Stimulated activated CD8-positive, alpha-beta memory T cell treated with anti-CD3 and anti-CD28 coated beads, Interleukin-15, amount 100 ng/mL, for 1 hour (primary cell): ENCODE data around the gene NPBWR2.
"Not testable (repeated sequence)": the region's sequence is repeated elsewhere in the genome, so short reads cannot be mapped to it uniquely, and the experiment has no call there.

Experiments
- DNase-seq: peaks from one replicate; pipeline ENCODE4 v3.0.0-alpha.2; 2020; ENCODE audit warnings: low read depth

Gene NPBWR2

DNA sequence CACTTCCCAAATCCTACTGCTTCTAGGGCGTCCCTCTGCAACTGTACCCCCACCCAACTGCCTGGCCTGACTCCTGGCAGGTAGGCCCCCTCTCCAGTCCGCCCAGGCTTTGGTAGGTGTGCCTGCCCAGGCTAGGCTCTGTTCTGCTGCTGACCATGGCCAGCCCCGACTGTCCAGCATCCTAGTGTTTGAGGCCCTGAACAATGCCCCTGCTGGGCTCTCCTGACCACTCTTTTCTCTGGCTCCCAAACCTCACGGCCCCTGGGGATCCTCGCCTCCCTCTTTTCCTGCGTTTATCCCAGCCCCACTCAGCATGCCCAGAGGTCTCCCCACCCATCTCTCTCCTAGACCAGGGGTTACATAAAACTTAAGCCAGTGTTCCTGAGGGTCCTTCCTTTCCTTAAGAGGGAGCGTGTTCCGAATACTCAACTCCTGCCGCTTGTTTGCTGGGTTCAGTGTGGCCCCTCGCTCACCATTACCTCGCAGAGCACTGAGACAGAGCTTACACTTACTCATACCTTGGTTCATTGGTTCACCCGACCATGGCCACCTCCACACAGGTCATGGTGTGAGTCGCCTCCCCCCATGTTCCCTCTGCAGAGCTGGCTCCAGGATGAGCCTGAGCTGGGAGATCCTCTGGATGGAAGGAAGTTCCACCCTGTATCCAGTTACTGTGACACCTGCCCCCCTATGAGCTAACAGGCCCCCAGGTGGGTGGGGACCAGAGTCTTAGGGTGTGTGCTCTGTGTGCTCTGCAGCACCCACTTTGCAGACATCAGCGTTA lies 35.8 kb upstream of the NPBWR2 start:
- no peak for DNase-seq

DNA sequence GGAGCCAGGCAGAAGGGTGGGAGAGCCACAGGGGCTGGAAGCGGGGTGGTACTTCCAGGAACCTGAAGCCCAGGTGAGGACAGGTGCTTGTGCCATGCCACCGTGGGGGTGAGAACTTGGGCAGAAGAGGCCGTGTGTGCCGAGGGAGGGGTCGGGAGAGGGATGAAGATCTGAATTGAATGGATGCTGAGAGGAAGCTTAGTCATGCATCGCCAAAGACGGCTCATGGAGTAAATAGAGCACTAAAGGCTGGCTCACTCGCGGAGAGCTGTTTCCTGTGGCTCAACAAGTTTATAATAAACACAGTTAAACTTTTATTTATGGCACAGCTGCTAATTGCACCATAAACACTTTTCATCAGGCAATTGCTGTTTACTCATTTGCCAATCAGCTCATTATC lies 35.2 kb upstream of the NPBWR2 start:
- no peak for DNase-seq

- DNase-seq = no peak
Observed at GRCh38 chr20:64140956-64141355, 33.6 kb upstream of the NPBWR2 start.

GRCh38 chr20:64140061-64140931 lies 32.9 kb upstream of the NPBWR2 start:
- DNase-seq = no peak

- no peak for DNase-seq
Observed at GRCh38 chr20:64139199-64140060, 32.1 kb upstream of the NPBWR2 start.

DNA sequence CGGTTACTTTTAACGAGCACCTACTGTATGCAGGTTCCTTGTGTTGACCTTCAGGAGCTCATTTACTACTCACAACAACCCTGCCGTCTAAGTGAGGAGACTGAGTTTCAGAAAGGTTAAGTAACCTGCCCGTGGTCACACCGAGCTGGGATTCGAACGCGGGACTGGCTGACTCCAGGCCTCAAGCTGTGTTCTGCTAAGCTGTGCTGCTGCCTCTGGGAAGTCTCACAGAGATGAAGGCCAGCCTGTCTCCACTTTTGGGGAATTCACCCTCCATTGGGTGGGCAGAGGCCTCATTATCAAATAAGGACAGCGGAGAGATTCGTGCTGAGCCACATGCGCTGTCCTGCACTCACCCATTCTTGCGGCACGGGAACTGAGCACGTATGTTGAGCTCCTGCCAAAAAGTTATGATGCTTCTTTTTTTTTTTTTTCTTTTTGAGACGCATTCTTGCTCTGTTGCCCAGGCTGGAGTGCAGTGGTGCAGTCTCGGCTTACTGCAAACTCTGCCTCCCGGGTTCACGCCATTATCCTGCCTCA lies 31.0 kb upstream of the NPBWR2 start:
- DNase-seq = no peak

DNA sequence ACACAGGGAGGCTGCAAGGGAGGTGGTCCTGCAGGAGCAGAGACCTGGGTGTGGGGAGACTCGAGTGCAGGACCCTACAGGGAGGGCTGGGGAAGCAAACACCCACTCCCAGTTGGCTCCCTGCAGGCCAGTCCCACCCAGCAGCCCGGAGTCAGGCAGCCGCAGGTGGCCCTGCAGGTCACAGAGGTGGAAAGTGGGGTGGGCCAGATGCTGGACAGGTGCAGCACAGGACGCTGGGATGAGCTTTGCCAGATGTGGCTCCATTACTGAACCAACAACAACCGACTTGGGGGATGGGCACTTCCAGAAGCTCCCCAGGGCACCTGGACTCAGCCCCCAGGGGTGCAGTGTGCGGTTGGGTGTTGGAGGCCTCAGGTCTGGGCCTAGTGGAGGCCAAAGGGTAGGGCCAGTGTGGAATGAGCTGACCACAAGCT lies 30.2 kb upstream of the NPBWR2 start:
- DNase-seq = no peak

GRCh38 chr20:64136004-64136710 lies 28.8 kb upstream of the NPBWR2 start:
- no peak for DNase-seq

DNA sequence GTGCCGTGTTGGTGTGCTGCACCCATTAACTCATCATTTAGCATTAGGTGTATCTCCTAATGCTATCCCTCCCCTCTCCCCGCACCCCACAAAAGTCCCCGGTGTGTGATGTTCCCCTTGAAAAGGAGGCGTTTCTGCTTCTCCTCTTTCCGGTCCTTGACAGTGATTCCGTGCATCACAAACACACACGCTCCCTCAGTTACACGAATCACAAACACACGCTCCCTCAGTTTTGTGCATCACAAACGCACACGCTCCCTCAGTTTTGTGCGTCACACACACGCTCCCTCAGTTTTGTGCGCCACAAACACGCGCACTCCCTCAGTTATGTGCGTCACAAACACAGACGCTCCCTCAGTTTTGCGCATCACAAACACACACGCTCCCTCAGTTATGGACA lies 27.4 kb upstream of the NPBWR2 start:
- not testable (repeated sequence) for DNase-seq

DNA sequence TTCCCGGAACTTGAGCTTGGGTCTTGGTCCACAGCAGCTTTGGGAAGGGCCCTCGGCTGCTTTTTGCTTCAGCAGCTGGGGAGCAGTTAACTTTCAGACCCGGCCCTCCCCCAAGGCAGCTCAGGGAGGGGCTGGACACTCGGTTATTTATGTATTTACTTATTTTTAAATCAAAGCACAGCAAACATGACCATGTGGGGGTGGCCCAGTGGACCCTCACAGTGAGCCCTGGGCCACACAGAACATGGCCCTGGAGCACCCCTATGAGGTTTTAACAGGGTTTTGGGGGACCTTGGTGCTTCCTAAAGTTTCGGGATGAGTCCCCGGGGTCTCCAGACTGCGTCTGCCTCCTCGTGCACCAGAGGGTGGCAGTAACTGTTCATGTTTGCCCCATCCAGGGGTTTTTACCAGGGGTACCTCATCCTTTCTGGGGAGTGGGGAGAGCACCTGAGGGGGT lies 26.6 kb upstream of the NPBWR2 start:
- no peak for DNase-seq

- no peak for DNase-seq
Observed at GRCh38 chr20:64131406-64131805, 24.0 kb upstream of the NPBWR2 start.

DNA sequence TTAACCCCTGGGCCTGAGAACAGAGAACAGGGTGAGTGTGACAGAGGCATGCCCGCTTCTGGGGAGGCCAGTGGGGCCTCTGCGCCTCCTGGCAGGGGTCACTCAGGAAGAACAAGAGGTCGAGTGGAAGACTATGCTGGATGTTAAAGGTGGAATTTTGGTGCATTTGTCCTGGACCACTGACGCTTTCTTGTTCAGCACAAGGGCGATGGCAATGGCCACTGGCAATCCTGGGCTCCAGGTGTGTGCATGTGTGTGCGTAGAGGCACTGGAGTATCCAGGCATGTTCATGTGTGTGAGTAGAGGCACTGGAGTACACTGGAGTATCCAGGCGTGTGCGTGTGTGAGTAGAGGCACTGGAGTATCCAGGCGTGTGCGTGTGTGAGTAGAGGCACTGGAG lies 23.5 kb upstream of the NPBWR2 start:
- DNase-seq = no peak

DNA sequence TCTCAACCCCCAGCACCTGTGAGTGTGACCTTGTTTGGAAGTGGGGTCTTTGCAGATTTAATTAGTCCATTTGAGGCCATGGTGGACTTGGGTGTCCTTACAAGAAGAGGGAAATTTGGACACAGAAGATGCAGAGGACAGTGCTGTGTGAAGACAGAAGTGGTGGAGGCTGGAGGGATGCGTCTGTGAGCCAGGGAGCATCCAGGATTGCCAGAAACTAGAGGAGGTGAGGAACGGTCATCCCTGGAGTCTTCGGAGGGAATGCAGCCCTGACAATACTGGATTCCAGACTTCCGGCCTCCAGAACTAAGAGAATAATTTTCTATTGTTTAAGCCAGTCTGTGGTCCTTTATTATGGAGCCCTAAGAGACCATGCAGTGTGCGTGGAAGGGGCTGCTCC lies 22.9 kb upstream of the NPBWR2 start:
- DNase-seq = no peak

DNA sequence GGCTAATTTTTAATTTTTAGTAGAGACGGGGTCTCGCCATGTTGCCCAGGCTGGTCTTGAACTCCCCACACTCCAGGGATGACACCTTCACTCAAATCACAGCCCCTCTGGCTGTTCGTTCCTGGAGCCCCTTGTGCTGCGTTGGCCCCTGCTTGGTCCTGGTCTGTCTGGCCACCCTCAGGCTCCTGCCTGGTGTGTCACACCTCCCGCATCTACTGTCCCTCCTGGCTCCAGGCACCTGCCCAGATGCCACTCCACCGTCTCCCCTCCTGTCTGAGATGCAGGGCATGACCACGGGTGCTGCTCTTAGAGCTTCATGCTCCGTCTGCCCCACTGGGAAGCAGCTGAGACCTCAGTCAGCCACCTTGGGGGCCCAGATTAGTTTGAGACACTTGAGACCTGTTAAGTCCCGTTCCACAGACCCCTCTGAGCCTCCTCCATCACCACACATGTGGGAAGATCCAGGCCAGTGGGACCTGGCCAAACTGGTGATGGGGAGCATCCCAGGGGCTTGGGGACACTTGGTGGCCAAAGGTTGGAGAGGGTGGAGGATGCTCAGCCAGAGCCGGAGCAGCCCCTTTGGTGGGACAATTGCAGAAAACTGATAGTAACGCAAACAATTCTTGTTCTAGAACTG lies 21.9 kb upstream of the NPBWR2 start:
- DNase-seq = no peak

DNA sequence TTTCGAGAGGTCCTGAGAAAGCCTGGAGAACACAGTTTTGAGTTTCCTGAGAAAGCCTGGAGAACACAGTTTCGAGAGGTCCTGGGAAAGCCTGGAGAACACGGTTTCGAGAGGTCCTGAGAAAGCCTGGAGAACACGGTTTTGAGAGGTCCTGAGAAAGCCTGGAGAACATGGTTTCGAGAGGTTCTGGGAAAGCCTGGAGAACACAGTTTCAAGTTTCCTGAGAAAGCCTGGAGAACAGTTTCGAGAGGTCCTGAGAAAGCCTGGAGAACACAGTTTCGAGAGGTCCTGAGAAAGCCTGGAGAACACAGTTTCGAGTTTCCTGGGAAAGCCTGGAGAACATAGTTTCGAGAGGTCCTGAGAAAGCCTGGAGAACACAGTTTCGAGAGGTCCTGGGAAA lies 16.2 kb upstream of the NPBWR2 start:
- DNase-seq = not testable (repeated sequence)

DNA sequence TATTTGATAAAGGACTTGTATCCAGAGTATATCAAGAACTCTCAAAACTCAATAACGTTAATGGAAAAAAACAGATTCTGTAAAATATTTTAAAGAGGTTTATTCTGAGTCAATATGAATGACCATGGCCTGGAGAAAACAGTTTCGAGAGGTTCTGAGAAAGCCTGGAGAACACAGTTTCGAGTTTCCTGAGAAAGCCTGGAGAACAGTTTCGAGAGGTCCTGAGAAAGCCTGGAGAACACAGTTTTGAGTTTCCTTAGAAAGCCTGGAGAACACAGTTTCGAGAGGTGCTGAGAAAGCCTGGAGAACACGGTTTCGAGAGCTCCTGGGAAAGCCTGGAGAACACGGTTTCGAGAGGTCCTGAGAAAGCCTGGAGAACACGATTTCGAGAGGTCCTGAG lies 15.6 kb upstream of the NPBWR2 start:
- not testable (repeated sequence) for DNase-seq

DNA sequence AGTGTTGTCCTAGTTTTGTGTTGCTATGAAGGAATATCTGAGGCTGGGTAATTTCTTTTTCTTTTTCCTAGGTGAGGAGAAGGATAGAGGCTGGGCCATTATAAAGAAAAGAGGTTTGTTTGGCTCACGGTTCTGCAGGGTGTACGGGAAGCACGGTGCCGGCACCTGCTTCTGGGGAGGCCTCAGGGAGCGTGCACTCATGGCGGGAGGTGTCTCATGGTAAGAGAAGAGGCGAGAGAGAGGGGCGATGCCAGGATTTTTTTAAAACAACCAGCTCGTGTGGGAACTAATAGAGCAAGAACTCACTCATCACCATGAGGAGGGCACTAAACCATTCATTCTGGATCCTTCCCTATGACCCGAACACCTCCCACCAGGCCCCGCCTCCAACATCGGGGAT lies 14.2 kb upstream of the NPBWR2 start:
- DNase-seq = no peak

DNA sequence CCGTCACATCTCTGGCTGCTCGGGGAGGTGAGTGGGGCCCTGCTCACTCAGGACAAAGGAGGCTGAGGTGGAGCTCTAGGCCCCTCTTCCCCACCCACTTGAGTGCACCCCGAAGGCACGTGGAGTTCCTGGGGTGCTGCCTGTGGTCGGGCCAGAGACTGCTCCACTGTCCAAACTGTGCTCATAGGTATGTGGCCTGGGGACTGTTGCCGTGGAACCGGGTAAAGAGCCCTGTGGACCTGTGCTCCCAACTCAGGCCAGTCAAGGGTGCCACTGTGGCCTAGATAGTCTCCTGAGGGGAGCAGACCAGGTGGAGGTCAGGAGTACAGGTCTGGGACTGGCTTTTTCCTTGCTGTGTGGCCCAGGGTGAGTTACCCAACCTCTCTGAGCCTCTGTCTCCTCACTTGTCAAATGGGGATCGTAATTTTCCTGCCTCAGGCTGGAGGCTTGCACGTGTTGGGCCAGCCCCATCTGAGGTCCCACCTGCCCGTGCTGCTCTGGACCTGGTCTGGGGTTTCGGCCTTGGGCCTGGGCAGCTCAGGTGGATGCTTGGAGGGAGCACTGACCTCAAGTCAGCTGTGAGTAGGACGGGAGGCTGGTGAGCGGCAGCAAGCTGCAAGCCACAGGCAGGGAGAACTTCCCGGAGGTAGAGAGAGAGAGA lies 12.4 kb upstream of the NPBWR2 start:
- DNase-seq = no peak

DNA sequence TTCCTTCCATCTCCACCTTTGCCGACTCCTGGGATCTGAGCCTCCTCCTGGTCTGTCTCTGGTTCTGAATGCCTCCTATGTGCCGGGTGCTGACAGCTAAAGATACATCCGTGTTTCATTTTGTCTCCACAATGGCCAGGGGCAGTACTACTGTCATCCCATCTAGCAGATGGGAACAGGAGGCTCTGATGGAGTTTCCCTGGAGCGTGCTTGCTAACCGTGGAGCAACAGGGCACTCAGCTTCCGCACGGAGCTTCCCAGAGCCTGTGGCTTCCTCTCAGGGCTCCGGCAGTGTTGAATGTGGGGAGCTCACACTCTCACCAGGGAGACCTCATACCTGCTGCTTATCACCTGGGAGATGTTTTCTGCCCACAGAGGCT lies 11.9 kb upstream of the NPBWR2 start:
- no peak for DNase-seq

DNA sequence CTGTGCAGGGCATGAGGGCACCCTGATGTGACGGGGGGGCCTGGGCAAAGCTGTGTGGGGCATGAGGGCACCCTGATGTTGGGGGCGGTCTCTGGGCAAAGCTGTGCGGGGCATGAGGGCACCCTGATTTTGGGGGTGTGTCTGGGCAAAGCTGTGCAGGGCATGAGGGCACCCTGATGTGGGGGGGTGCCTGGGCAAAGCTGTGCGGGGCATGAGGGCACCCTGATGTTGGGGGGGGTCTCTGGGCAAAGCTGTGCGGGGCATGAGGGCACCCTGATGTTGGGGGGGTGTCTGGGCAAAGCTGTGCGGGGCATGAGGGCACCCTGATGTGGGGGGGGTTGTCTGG lies 10.0 kb upstream of the NPBWR2 start:
- DNase-seq = not testable (repeated sequence)
